Right lobe of liver (tissue), 4 donors: ENCODE measurements around the gene CFAP61.

Source experiments
- CTCF ChIP-seq, 4 donors: fragments of 200-600 bp in 3 of 4; fragments of 450-650 bp in 1 of 4; IDR thresholded peaks; one replicate each; pipeline versions ENCODE4 v1.5.1 to v1.8.0; 2016 to 2022; ENCODE audit warnings: antibody characterized with exemption in 4 of 4, mild to moderate bottlenecking in 2 of 4
- POLR2A ChIP-seq: fragments of 450-650 bp; IDR thresholded peaks from one replicate; pipeline ENCODE4 v1.6.1; 2017; ENCODE audit warnings: antibody characterized with exemption, mild to moderate bottlenecking
- donor health status: DM: no; HTN: no; CAD: no.
- donor health status: DM: no; HTN: no; CAD: no.
- donor health status: DM: no; HTN: yes; CAD: no.

GRCh38 chr20:20078041-20078440 lies 25.7 kb downstream of the CFAP61 start:
- TF ChIP-seq CTCF (IDR thresholded peaks at IDR 0.05): no peak
- TF ChIP-seq POLR2A: no peak
